SW480 (cell line): ENCODE measurements around the gene ITPRIP.

ENCODE experiments used
- DNase-seq: peaks from one replicate; pipeline ENCODE4 v3.0.0-alpha.2; 2016; ENCODE audit warnings: low spot score

ITPRIP gene

GRCh38 chr10:104337985-104338735 lies at the start of gene ITPRIP:
Gene ITPRIP, minus strand, starts transcription at chr10:104338465. Its CDS starts 22,414 bp downstream, at chr10:104316051.
- DNase-seq, result peak; percentile 74

GRCh38 chr10:104387130-104387888 lies 49.0 kb upstream of the ITPRIP start:
- no peak for DNase-seq

- no peak for DNase-seq
Measured at GRCh38 chr10:104380336-104380735, 42.1 kb upstream of the ITPRIP start.

GRCh38 chr10:104376784-104377300 lies 38.6 kb upstream of the ITPRIP start:
- DNase-seq, result no peak

GRCh38 chr10:104374591-104374990 lies 36.3 kb upstream of the ITPRIP start:
- no peak for DNase-seq

GRCh38 chr10:104371753-104372152 lies 33.5 kb upstream of the ITPRIP start:
- no peak for DNase-seq

GRCh38 chr10:104368381-104368780 lies 30.1 kb upstream of the ITPRIP start:
- no peak for DNase-seq

GRCh38 chr10:104367904-104368303 lies 29.6 kb upstream of the ITPRIP start:
- no peak for DNase-seq

GRCh38 chr10:104359811-104360210 lies 21.5 kb upstream of the ITPRIP start:
- no peak for DNase-seq

GRCh38 chr10:104353325-104354048 lies 15.2 kb upstream of the ITPRIP start, which contains the start of gene CFAP58:
Gene CFAP58, plus strand, starts transcription at chr10:104353833. Its CDS starts 65 bp downstream, at chr10:104353898.
- DNase-seq, result peak; percentile 86

- no peak for DNase-seq
Measured at GRCh38 chr10:104351919-104352318, 13.7 kb upstream of the ITPRIP start.

- no peak for DNase-seq
Measured at GRCh38 chr10:104351061-104351702, 12.9 kb upstream of the ITPRIP start.

- peak; percentile 81 for DNase-seq
Measured at GRCh38 chr10:104350127-104350635, 11.9 kb upstream of the ITPRIP start.

GRCh38 chr10:104349623-104350126 lies 11.4 kb upstream of the ITPRIP start:
- DNase-seq, result peak; percentile 61

GRCh38 chr10:104348601-104349000 lies 10.3 kb upstream of the ITPRIP start:
- DNase-seq, result no peak

GRCh38 chr10:104347295-104348045 lies 9.2 kb upstream of the ITPRIP start:
- DNase-seq, result no peak

- DNase-seq, result no peak
Measured at GRCh38 chr10:104345941-104346340, 7.7 kb upstream of the ITPRIP start.

GRCh38 chr10:104345515-104345914 lies 7.2 kb upstream of the ITPRIP start:
- no peak for DNase-seq

GRCh38 chr10:104344219-104344618 lies 6.0 kb upstream of the ITPRIP start:
- no peak for DNase-seq

GRCh38 chr10:104342941-104343411 lies 4.7 kb upstream of the ITPRIP start:
- DNase-seq, result no peak
